Liver (tissue), 3 donors: ENCODE data around the gene JAG1.

Experiments used
- ATF3 ChIP-seq: IDR thresholded peaks from 2 replicates; pipeline ENCODE4 v1.6.1; 2016; ENCODE audit warnings: antibody characterized with exemption
- CTCF ChIP-seq: fragments of 150-350 bp; IDR thresholded peaks from 2 replicates; pipeline ENCODE4 v1.5.1; 2017; ENCODE audit warnings: improper control_type of control experiment, low read depth, low read length; ENCODE audit not compliant: missing input control
- GABPA ChIP-seq, 2 donors: IDR thresholded peaks in 1 of 2; conservative IDR thresholded peaks in 1 of 2; 2 replicates each; pipeline ENCODE4 v1.6.1; 2016; ENCODE audit warnings: antibody characterized with exemption in 2 of 2, mild to moderate bottlenecking in 1 of 2, moderate library complexity in 1 of 2
- HNF4A ChIP-seq, 2 donors: conservative IDR thresholded peaks; 2 replicates each; pipeline ENCODE4 v1.6.1; 2016; ENCODE audit warnings: antibody characterized with exemption in 2 of 2, mild to moderate bottlenecking in 2 of 2
- JUND ChIP-seq, 2 donors: IDR thresholded peaks; 2 replicates each; pipeline ENCODE4 v1.6.1; 2016; ENCODE audit warnings: antibody characterized with exemption in 2 of 2
- RAD21 ChIP-seq, 2 donors: IDR thresholded peaks; 2 replicates each; pipeline ENCODE4 v1.6.1; 2016; ENCODE audit warnings: antibody characterized with exemption in 2 of 2, mild to moderate bottlenecking in 2 of 2
- TAF1 ChIP-seq: conservative IDR thresholded peaks from 2 replicates; pipeline ENCODE4 v1.6.1; 2016; ENCODE audit warnings: antibody characterized with exemption, mild to moderate bottlenecking
- ZBTB33 ChIP-seq: IDR thresholded peaks from 2 replicates; pipeline ENCODE4 v1.6.1; 2016; ENCODE audit warnings: antibody characterized with exemption
- TF ChIP-seq, protein P1 (sequence below): IDR thresholded peaks from 2 replicates; pipeline ENCODE4 v1.6.1; 2016; ENCODE audit warnings: antibody characterized with exemption, mild to moderate bottlenecking
- TF ChIP-seq, protein P2 (sequence below): IDR thresholded peaks from 2 replicates; pipeline ENCODE4 v1.6.1; 2016; ENCODE audit warnings: antibody characterized with exemption
- donor health status: healthy.
- donor health status: healthy.

DNA sequence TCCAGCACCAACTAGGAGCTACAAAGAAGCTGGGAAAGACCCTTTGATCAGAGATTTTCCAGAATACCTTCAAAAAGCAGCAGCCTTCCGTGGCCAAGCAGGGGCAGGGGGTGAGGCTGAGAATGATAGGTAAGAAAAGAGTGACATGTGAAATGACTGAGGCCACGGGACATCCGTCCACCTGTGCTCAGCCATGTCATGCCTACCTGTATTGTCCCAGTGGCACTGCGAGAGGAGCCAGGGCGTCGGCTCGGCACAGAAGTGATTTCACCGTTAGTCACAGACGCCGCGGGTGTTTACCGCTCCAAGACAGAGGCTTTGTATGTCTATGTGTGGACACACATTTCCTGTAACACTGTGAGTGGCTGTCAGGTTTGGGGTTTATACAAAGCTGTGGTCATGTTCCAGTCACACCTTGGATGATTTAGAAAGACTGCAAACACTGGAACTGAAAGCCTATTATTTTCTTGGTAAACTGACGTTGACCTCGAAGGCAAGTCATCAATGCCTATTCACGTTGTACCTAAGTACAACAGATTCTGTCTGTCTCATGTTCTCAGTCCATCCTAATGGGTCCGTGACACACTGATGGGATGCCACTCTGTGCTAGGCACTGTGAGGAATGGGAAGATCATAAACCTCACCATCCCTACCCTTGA is 32.1 kb upstream of the JAG1 start:
- TF ChIP-seq ZBTB33 (no peak), JUND (IDR thresholded peaks at IDR 0.05) (no peak), CTCF (no peak), RAD21 (IDR thresholded peaks at IDR 0.05) (no peak), TAF1 (no peak), HNF4A (conservative IDR thresholded peaks at IDR 0.05) (no peak), ATF3 (no peak), GABPA (IDR thresholded peaks at IDR 0.05 in 1 of 2, conservative IDR thresholded peaks at IDR 0.05 in 1 of 2) (no peak)
- TF ChIP-seq, protein P1, sequence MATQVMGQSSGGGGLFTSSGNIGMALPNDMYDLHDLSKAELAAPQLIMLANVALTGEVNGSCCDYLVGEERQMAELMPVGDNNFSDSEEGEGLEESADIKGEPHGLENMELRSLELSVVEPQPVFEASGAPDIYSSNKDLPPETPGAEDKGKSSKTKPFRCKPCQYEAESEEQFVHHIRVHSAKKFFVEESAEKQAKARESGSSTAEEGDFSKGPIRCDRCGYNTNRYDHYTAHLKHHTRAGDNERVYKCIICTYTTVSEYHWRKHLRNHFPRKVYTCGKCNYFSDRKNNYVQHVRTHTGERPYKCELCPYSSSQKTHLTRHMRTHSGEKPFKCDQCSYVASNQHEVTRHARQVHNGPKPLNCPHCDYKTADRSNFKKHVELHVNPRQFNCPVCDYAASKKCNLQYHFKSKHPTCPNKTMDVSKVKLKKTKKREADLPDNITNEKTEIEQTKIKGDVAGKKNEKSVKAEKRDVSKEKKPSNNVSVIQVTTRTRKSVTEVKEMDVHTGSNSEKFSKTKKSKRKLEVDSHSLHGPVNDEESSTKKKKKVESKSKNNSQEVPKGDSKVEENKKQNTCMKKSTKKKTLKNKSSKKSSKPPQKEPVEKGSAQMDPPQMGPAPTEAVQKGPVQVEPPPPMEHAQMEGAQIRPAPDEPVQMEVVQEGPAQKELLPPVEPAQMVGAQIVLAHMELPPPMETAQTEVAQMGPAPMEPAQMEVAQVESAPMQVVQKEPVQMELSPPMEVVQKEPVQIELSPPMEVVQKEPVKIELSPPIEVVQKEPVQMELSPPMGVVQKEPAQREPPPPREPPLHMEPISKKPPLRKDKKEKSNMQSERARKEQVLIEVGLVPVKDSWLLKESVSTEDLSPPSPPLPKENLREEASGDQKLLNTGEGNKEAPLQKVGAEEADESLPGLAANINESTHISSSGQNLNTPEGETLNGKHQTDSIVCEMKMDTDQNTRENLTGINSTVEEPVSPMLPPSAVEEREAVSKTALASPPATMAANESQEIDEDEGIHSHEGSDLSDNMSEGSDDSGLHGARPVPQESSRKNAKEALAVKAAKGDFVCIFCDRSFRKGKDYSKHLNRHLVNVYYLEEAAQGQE: no peak
- TF ChIP-seq, protein P2, sequence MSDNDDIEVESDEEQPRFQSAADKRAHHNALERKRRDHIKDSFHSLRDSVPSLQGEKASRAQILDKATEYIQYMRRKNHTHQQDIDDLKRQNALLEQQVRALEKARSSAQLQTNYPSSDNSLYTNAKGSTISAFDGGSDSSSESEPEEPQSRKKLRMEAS: no peak
